ENCODE measurements around the gene URB1.
"Not testable (repeated sequence)": the region's sequence is repeated elsewhere in the genome, so short reads cannot be mapped to it uniquely, and the experiment has no call there.

Gene URB1, protein sequence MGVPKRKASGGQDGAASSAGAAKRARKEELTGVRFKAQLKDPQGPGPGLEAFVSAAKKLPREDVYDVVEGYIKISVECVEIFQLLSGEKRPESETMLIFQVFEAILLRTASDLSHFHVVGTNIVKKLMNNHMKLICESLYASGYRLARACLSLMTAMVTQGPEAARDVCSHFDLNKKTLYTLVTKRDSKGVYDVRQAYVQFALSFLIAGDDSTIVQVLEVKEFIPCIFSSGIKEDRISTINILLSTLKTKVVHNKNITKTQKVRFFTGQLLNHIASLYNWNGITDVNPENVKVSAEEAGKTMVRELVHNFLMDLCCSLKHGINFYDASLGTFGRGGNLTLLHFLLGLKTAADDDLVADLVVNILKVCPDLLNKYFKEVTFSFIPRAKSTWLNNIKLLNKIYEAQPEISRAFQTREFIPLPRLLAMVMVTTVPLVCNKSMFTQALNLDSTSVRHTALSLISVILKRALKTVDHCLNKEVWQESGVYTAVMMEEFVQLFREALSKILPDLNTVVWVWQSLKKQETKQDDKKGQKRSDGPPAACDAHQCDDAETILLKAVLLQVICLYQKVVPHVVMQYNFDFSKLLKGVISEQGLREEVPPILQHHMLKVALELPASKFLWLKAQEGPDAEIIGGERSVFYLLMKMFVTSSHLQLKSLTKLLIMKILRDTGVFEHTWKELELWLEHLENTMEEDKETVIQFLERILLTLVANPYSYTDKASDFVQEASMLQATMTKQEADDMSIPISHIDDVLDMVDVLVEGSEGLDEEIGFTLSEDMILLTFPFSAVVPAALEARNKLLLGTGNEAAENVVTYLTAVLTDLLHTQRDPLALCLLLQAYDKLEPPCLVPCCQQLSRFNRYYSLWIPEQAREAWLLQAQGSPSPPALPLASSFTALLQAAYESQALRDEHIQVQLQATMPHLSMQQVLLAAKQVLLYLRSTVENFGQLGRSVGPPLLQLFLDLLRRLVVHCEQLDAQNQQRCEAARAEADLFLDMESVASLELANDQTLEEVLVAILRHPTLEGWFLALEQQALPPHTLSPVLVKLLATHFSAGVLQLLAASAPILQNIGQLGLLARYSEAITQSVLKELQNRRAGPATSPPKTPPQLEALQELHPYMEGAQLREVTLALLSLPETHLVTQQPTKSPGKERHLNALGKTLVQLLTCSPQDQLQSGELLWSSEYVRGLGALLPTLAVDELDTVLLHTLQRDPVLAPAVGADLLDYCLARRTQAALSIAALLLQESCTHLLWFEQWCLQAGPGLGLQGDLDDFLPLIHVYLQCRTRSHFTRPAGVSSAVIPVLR (N-terminal part only)

DNA sequence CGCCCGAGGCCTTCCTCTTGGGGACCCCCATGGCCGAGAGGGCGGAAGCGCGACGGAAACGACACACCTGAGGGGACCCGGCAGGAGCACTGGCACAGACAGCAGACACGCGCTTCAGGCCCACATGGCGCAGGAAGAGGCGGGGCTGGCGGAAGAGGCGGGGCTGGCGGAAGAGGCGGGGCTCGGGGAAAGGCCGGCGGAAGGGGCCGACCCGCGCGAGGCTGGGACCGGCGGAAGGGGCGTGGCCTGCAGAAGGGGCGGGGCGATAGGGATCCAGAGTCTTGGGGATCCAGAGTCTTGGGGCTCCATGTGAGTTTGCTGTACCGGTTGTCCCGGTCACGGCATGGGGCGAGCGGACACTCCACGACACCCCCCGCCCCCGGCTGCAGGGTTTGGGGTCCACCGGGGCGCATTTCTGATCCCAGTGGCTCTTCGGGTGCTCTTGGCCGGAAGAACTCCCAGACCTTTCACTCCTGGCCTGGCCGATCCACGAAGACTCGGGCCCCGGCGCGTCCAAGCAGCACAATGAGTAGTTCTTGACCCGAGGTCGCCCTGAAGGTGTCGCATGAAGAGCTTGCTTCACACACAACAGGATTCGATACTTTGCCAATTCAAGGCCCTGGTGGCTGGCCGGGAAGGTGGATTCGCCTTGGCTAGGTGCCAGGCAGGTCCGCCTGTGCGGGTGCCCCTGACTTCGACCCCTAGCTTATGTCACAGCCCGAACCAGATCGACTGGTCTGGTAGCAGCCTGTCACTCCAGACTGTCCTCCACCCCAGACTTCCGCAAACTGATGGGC, at the start of gene URB1:
TSS of gene URB1 (minus strand) at position 133 of the 797 bp plus-strand sequence. CDS start at position 31, 102 bp downstream.
- in situ Hi-C loops (cut with HindIII; ENCODE audit: low pct_ligation_motif_present, low pct_unique_long_range_greater_than_20kb, low sequenced_read_pairs): no loop called here
- peak; percentile 75 for DNase-seq

GRCh38 chr21:32437729-32438128, 44.9 kb upstream of the URB1 start:
- in situ Hi-C loops (cut with HindIII; ENCODE audit: low pct_ligation_motif_present, low pct_unique_long_range_greater_than_20kb, low sequenced_read_pairs): no loop called here
- no peak for DNase-seq

GRCh38 chr21:32432982-32433660, 40.3 kb upstream of the URB1 start:
- in situ Hi-C loops (cut with HindIII; ENCODE audit: low pct_ligation_motif_present, low pct_unique_long_range_greater_than_20kb, low sequenced_read_pairs); DNase-seq: not testable (repeated sequence)

- in situ Hi-C loops (cut with HindIII; ENCODE audit: low pct_ligation_motif_present, low pct_unique_long_range_greater_than_20kb, low sequenced_read_pairs): no loop called here
- no peak for DNase-seq
Measured at GRCh38 chr21:32427958-32428623, 35.3 kb upstream of the URB1 start.

DNA sequence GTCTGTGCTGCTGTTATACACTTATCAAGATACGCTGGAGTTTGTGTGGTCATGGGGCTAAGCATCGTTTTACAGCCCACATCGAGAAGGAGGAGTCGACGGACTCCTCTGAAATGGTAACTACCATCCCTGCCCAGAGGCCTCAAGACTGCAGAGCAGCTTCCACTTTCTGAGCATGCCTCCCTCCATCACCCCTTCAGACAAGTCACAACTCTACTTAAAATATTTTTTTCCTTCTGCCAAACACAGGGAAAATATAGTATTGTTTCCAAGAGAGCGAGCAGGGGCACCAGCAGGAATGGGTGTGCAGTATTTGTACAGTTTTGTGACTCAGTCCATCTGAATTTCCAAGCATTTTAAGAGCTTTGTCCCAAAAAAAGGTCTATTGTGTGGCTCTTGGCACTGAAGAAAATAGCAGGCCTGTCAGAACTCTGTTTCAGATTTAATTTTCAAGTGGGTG, 33.8 kb upstream of the URB1 start:
- no peak for DNase-seq
- in situ Hi-C loops (cut with HindIII; ENCODE audit: low pct_ligation_motif_present, low pct_unique_long_range_greater_than_20kb, low sequenced_read_pairs): no loop called here

DNA sequence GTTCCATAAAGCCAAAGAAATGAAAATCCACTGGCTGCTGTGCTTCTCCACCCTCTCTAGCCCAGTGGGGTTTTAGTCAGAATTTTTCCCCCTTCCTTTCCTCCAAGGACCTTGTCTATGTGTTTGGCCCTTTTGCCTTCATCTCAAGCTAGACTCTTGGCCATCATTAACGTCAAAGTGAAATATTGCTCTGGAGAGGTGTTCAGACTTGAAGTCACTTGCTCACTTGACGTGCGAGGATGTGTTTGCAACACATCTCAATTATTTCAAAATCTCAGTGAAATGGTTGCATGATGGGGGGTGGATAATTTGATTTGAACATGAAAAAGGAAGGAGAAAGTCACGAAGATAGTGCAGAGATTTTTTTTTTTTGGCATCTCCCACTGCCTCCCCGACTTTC, 33.3 kb upstream of the URB1 start:
- DNase-seq: no peak
- in situ Hi-C loops (cut with HindIII; ENCODE audit: low pct_ligation_motif_present, low pct_unique_long_range_greater_than_20kb, low sequenced_read_pairs): no loop called here

DNA sequence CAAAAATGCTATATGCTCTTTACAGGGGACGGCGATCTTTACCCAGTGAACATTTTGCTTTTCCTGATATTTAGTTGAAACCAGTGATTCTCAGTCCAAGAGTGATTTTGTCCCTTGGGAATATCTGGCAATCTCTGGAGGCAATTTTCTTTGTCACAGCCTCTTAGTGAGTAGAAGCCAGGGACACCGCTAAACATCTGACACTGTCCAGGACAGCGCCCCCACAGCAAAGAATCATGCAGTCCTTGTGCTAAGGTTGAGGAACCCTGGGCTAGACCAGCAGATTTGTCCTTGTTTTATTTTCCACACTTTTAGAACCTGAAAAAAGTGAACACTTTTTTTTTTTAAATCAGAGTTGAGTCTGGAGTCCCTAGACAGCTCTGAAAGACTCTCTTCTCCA, 32.8 kb upstream of the URB1 start:
- in situ Hi-C loops (cut with HindIII; ENCODE audit: low pct_ligation_motif_present, low pct_unique_long_range_greater_than_20kb, low sequenced_read_pairs): no loop called here
- no peak for DNase-seq

DNA sequence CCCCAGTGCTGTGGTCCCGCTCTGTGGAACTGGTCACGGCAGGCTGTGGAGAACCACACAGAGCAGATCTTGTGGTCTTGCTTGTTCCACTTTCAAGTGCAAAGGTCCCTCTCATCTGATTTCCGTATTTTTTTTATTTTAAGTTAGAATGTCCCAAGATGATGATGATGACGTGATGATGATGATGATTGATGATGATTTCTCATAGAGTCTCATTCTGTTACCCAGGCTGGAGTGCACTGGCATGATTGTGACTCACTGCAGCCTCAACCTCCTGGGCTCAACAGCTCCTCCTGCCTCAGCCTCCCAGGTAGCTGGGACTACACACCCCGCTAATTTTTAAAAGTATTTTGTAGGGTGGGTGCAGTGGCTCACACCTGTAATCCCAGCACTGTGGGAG, 31.9 kb upstream of the URB1 start:
- DNase-seq: no peak
- in situ Hi-C loops (cut with HindIII; ENCODE audit: low pct_ligation_motif_present, low pct_unique_long_range_greater_than_20kb, low sequenced_read_pairs): no loop called here

DNA sequence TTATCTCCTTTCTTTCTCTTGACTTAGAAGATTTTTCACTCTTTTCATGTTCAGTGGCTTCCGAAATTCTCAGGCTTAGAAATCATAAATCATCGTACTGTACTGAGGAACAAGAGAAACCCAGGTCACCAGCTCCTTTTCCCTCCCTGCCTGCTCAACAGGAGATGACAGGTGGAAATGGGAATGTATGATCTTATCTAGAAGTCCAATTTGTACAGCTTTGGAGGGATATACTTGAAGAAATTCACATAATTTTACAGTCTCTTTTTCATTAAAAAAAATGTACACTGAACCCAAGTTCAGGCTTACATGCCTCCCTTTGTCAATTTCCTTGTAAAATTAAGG, 31.4 kb upstream of the URB1 start:
- in situ Hi-C loops (cut with HindIII; ENCODE audit: low pct_ligation_motif_present, low pct_unique_long_range_greater_than_20kb, low sequenced_read_pairs): no loop called here

GRCh38 chr21:32423320-32424190, 30.7 kb upstream of the URB1 start:
- in situ Hi-C loops (cut with HindIII; ENCODE audit: low pct_ligation_motif_present, low pct_unique_long_range_greater_than_20kb, low sequenced_read_pairs): no loop called here
- DNase-seq: no peak

More for the DNA sequence above, 31.4 kb upstream of the URB1 start:
- no peak for DNase-seq

GRCh38 chr21:32422064-32422463, 29.3 kb upstream of the URB1 start:
- in situ Hi-C loops (cut with HindIII; ENCODE audit: low pct_ligation_motif_present, low pct_unique_long_range_greater_than_20kb, low sequenced_read_pairs): no loop called here
- DNase-seq: no peak

GRCh38 chr21:32418146-32418545, 25.3 kb upstream of the URB1 start:
- in situ Hi-C loops (cut with HindIII; ENCODE audit: low pct_ligation_motif_present, low pct_unique_long_range_greater_than_20kb, low sequenced_read_pairs): no loop called here
- DNase-seq: no peak

DNA sequence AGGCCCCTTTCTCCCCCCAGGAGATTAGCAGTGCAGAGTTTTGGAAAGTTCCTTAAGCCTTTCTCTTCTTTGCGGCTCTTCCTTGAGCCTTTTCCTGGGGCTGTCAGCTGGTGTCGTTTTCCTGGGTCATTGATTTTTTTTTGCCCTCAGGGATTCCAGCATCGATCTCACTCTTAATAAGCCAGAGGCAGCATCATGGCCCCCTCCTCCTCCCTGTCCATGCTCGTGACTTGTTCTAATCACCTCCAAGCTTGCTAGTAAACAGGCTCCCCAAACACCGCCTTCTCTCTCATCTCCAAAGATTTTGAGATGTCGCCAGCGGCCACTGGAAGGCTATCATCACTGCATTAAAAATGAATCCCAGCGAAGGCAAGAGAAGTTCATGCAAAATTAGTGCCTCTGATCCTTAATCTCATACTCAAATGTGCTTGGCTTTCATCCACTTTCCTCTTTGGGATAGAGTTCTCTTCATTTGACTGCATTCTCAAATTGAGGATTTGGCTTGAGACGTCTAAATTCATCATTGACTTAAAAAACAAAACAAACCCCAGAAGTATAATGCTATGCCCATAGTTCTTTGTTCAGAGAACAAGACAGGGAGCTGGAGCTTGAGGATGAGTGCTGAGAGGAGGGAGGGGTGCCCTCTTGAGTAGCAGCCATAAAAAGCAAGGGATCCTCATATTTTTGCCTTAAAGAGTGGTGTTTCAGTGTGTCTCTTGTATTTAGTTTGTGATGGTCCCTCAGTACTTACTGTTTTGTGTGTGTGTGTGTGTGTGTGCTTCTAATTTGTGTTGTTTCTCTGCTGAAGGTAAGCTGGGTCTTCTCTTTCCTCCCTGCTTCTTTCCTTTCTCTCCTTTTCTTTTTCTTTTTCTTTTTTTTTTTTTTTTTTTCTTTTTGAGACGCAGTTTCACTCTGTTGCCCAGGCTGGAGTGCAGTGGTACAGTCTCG, 22.9 kb upstream of the URB1 start:
- DNase-seq: no peak
- in situ Hi-C loops (cut with HindIII; ENCODE audit: low pct_ligation_motif_present, low pct_unique_long_range_greater_than_20kb, low sequenced_read_pairs): no loop called here

- DNase-seq: no peak
- in situ Hi-C loops (cut with HindIII; ENCODE audit: low pct_ligation_motif_present, low pct_unique_long_range_greater_than_20kb, low sequenced_read_pairs): no loop called here
Measured at GRCh38 chr21:32414579-32415358, 22.0 kb upstream of the URB1 start.
